HepG2 (cell line): ENCODE results near the gene CISD1. TPM values are rescaled to one million over a fixed set of nuclear protein-coding genes. Genes with fewer than 3 reads are reported as not detected.

Experiments
- ARHGAP35 ChIP-seq: sonication (generic); formaldehyde crosslinking; IDR thresholded peaks from 2 replicates; pipeline ENCODE4 v1.9.0; 2022; ENCODE audit warnings: mild to moderate bottlenecking, inconsistent platforms, moderate library complexity, missing genetic modification reagents, borderline replicate concordance
- BCLAF1 ChIP-seq: fragments of 450-650 bp; IDR thresholded peaks from 2 replicates; pipeline ENCODE4 v1.6.1; 2017; ENCODE audit warnings: mild to moderate bottlenecking
- DBP ChIP-seq: sonication (generic); formaldehyde crosslinking; IDR thresholded peaks from 2 replicates; pipeline ENCODE4 v1.4.0; 2020; ENCODE audit warnings: missing genetic modification reagents; ENCODE audit errors: not compliant biosample characterization
- FOSL2 ChIP-seq: sonication (generic); formaldehyde crosslinking; IDR thresholded peaks from 2 replicates; pipeline ENCODE4 v1.4.0; 2020; ENCODE audit warnings: missing genetic modification reagents
- GMEB1 ChIP-seq: sonication (generic); formaldehyde crosslinking; IDR thresholded peaks from 2 replicates; pipeline ENCODE4 v1.5.1; 2020; ENCODE audit warnings: missing genetic modification reagents, mild to moderate bottlenecking, borderline replicate concordance
- HCFC1 ChIP-seq: fragments of 150-350 bp; IDR thresholded peaks from 2 replicates; pipeline ENCODE4 v1.6.1; 2014; ENCODE audit warnings: low read depth, low read length
- KMT2A ChIP-seq: sonication (generic); formaldehyde crosslinking; IDR thresholded peaks from 2 replicates; pipeline ENCODE4 v1.4.0; 2020; ENCODE audit warnings: missing genetic modification reagents
- MED8 ChIP-seq: sonication (generic); formaldehyde crosslinking; IDR thresholded peaks from 2 replicates; pipeline ENCODE4 v1.8.1; 2023; ENCODE audit warnings: mild to moderate bottlenecking, missing genetic modification reagents; ENCODE audit not compliant: insufficient replicate concordance
- NFKB2 ChIP-seq: sonication (generic); formaldehyde crosslinking; IDR thresholded peaks from 2 replicates; pipeline ENCODE4 v1.4.0; 2020; ENCODE audit warnings: missing genetic modification reagents, borderline replicate concordance
- PHF21A ChIP-seq: sonication (generic); formaldehyde crosslinking; IDR thresholded peaks from 2 replicates; pipeline ENCODE4 v1.5.0; 2020; ENCODE audit warnings: mild to moderate bottlenecking, missing genetic modification reagents
- RCOR2 ChIP-seq: IDR thresholded peaks from 2 replicates; pipeline ENCODE4 v1.6.1; 2016; ENCODE audit warnings: missing biosample characterization, missing genetic modification reagents
- SATB2 ChIP-seq: sonication (generic); formaldehyde crosslinking; IDR thresholded peaks from 2 replicates; pipeline ENCODE4 v1.5.0; 2020; ENCODE audit warnings: missing genetic modification reagents
- TFAP4 ChIP-seq: sonication (generic); IDR thresholded peaks from 2 replicates; pipeline ENCODE4 v1.6.1; 2016; ENCODE audit warnings: low read depth, borderline replicate concordance
- ZBTB38 ChIP-seq: sonication (generic); formaldehyde crosslinking; IDR thresholded peaks from 2 replicates; pipeline ENCODE4 v1.5.1; 2020; ENCODE audit warnings: mild to moderate bottlenecking, missing genetic modification reagents
- ZBTB7A ChIP-seq: sonication (generic); formaldehyde crosslinking; IDR thresholded peaks from 2 replicates; pipeline ENCODE4 v1.8.0; 2022; ENCODE audit warnings: mild to moderate bottlenecking, missing genetic modification reagents
- ZIK1 ChIP-seq: sonication (generic); formaldehyde crosslinking; IDR thresholded peaks from 2 replicates; pipeline ENCODE4 v1.5.0; 2020; ENCODE audit warnings: mild to moderate bottlenecking, low read depth, missing genetic modification reagents, borderline replicate concordance
- ZNF160 ChIP-seq: sonication (generic); formaldehyde crosslinking; IDR thresholded peaks from 2 replicates; pipeline ENCODE4 v1.8.0; 2022; ENCODE audit warnings: mild to moderate bottlenecking, inconsistent platforms, missing genetic modification reagents
- ZNF20 ChIP-seq: sonication (generic); formaldehyde crosslinking; IDR thresholded peaks from 2 replicates; pipeline ENCODE4 v1.4.0; 2020; ENCODE audit warnings: mild to moderate bottlenecking, moderate library complexity, missing genetic modification reagents
- ZNF326 ChIP-seq: sonication (generic); formaldehyde crosslinking; IDR thresholded peaks from 2 replicates; pipeline ENCODE4 v1.4.0; 2020; ENCODE audit warnings: missing genetic modification reagents, borderline replicate concordance
- ZNF33B ChIP-seq: sonication (generic); formaldehyde crosslinking; IDR thresholded peaks from 2 replicates; pipeline ENCODE4 v1.5.1; 2020; ENCODE audit warnings: mild to moderate bottlenecking, missing genetic modification reagents
- ZNF557 ChIP-seq: sonication (generic); formaldehyde crosslinking; IDR thresholded peaks from 2 replicates; pipeline ENCODE4 v1.4.0; 2020; ENCODE audit warnings: missing genetic modification reagents
- ZNF850 ChIP-seq: sonication (generic); formaldehyde crosslinking; conservative IDR thresholded peaks from 2 replicates; pipeline ENCODE4 v1.9.0; 2021; ENCODE audit warnings: mild to moderate bottlenecking, missing genetic modification reagents
- ZNF883 ChIP-seq: sonication (generic); formaldehyde crosslinking; IDR thresholded peaks from 2 replicates; pipeline ENCODE4 v1.5.1; 2020; ENCODE audit warnings: mild to moderate bottlenecking, missing genetic modification reagents; ENCODE audit errors: not compliant biosample characterization
- polyA plus RNA-seq, 8 experiments: library from polyadenylated mRNA; depleted of rRNA in 3 of 8; stranded (reverse) in 7 of 8; unstranded in 1 of 8; fragments of >200 nt; fragmentation: Illumina TruSeq in 4 of 8; extraction: Trizol in 4 of 8; gene quantifications; 2 replicates each; pipeline versions ENCODE4 v1.2.1 to v1.2.3, GENCODE V29; 2011 to 2016; ENCODE audit warnings: low read depth in 4 of 8, missing spikeins in 1 of 8, mixed read lengths in 1 of 8; ENCODE audit not compliant: insufficient read depth in 1 of 8
- total RNA-seq, 5 experiments: library from RNA; depleted of rRNA; stranded (reverse); fragments of >200 nt; fragmentation: Illumina TruSeq; extraction: Trizol; gene quantifications; 2 replicates each; pipeline ENCODE4 v1.2.3, GENCODE V29; 2016; ENCODE audit warnings: low read depth in 1 of 5

CISD1 gene
- total and polyA plus RNA-seq, 2 of the 13 experiments (the other 11 are each of a cell fraction or from before 2014, with no cell fraction given), result 63.4 to 78.9 TPM

- no peak for TF ChIP-seq KMT2A
- TF ChIP-seq ZNF557 (CRISPR knock-in tag), result no peak
- no peak for TF ChIP-seq RCOR2 (CRISPR knock-in tag)
- no peak for TF ChIP-seq SATB2 (CRISPR knock-in tag)
- TF ChIP-seq ZNF883 (CRISPR knock-in tag), result no peak
- peak; percentile 16 for TF ChIP-seq DBP (CRISPR knock-in tag)
- TF ChIP-seq ZNF33B (CRISPR knock-in tag), result no peak
- no peak for TF ChIP-seq ZNF326
- no peak for TF ChIP-seq HCFC1
- no peak for TF ChIP-seq ZNF160 (CRISPR knock-in tag)
- no peak for TF ChIP-seq BCLAF1
- TF ChIP-seq TFAP4, result no peak
- no peak for TF ChIP-seq ZIK1 (CRISPR knock-in tag)
- no peak for TF ChIP-seq MED8 (CRISPR knock-in tag)
- TF ChIP-seq NFKB2 (CRISPR knock-in tag), result no peak
- peak; percentile 52; the same call in 1 of the 2 replicates for TF ChIP-seq ZNF20 (CRISPR knock-in tag)
- TF ChIP-seq GMEB1 (CRISPR knock-in tag), result no peak
- no peak for TF ChIP-seq PHF21A (CRISPR knock-in tag)
- no peak for TF ChIP-seq FOSL2
- TF ChIP-seq ZBTB38, result no peak
- 0 out of 2 replicates have a peak, but pooled peaks have one; percentile 13 for TF ChIP-seq ZNF850 (CRISPR knock-in tag)
- no peak for TF ChIP-seq ARHGAP35 (CRISPR knock-in tag)
- TF ChIP-seq ZBTB7A (CRISPR knock-in tag), result no peak
These were observed 462 bp upstream of the CISD1 start (continued) for GRCh38 chr10:58268454-58268945.
